Measurements from ENCODE around the gene AKAP14. TPM values are rescaled to one million over a fixed set of nuclear protein-coding genes. Genes with fewer than 3 reads are reported as not detected.
"Not testable (repeated sequence)": the region's sequence is repeated elsewhere in the genome, so short reads cannot be mapped to it uniquely, and the experiment has no call there.

Gene AKAP14
- total RNA-seq, 2 donors from 2014 or later = not detected

- no peak for DNase-seq (ENCODE audit: low spot score)
- Histone ChIP-seq H3K9me3 (no peaks in the 10 kb centered on the region), H3K4me1 (ENCODE audit: control insufficient read depth in 1 of 2, low read depth in 2 of 2) (no peaks in the 10 kb centered on the region), H3K36me3 (no peaks in the 10 kb centered on the region), H3K27me3 (replicated peaks; ENCODE audit: insufficient read depth) (no peaks in the 10 kb centered on the region), H3K27ac (no peak overlapping the region), H3K4me3 (no peak overlapping the region)
- TF ChIP-seq CTCF (IDR thresholded peaks at IDR 0.05) = no peak
- no peak for ATAC-seq (ENCODE audit: insufficient number of reproducible peaks, low FRiP score, low read depth)
These were observed 20.6 kb downstream of the AKAP14 start for GRCh38 chrX:119916310-119916709.

GRCh38 chrX:119917877-119918276, 22.2 kb downstream of the AKAP14 start:
- no peak for TF ChIP-seq CTCF (IDR thresholded peaks at IDR 0.05)
- no peaks in the 10 kb centered on the region for H3K9me3 ChIP-seq
- ATAC-seq (ENCODE audit: insufficient number of reproducible peaks, low FRiP score, low read depth) (no peak), DNase-seq (ENCODE audit: low spot score) (no peak)
- no peak overlapping the region for H3K27ac ChIP-seq
- no peaks in the 10 kb centered on the region for H3K27me3 ChIP-seq (replicated peaks; ENCODE audit: insufficient read depth)
- H3K36me3 ChIP-seq = no peaks in the 10 kb centered on the region
- no peak overlapping the region for H3K4me3 ChIP-seq
- H3K4me1 ChIP-seq (ENCODE audit: control insufficient read depth in 1 of 2, low read depth in 2 of 2) = no peaks in the 10 kb centered on the region

- TF ChIP-seq CTCF (IDR thresholded peaks at IDR 0.05) = no peak
- Histone ChIP-seq H3K36me3 (no peaks in the 10 kb centered on the region), H3K9me3 (no peaks in the 10 kb centered on the region), H3K4me1 (ENCODE audit: control insufficient read depth in 1 of 2, low read depth in 2 of 2) (no peaks in the 10 kb centered on the region), H3K27me3 (replicated peaks; ENCODE audit: insufficient read depth) (no peaks in the 10 kb centered on the region), H3K27ac (no peak overlapping the region), H3K4me3 (no peak overlapping the region)
- DNase-seq (ENCODE audit: low spot score) (no peak), ATAC-seq (ENCODE audit: insufficient number of reproducible peaks, low FRiP score, low read depth) (no peak)
These were observed 24.3 kb downstream of the AKAP14 start for GRCh38 chrX:119919835-119920585.

- not testable (repeated sequence) for ATAC-seq (ENCODE audit: insufficient number of reproducible peaks, low FRiP score, low read depth); DNase-seq (ENCODE audit: low spot score); H3K9me3 ChIP-seq; H3K27me3 ChIP-seq (replicated peaks; ENCODE audit: insufficient read depth); H3K36me3 ChIP-seq; H3K4me1 ChIP-seq (ENCODE audit: control insufficient read depth in 1 of 2, low read depth in 2 of 2); H3K4me3 ChIP-seq; H3K27ac ChIP-seq
These were observed 26.7 kb downstream of the AKAP14 start for GRCh38 chrX:119922391-119922790.

GRCh38 chrX:119935215-119935874, 39.7 kb downstream of the AKAP14 start:
- H3K9me3 ChIP-seq = no peaks in the 10 kb centered on the region
- no peak for TF ChIP-seq CTCF (IDR thresholded peaks at IDR 0.05)
- no peak for DNase-seq (ENCODE audit: low spot score)
- H3K4me1 ChIP-seq (ENCODE audit: control insufficient read depth in 1 of 2, low read depth in 2 of 2) = no peaks in the 10 kb centered on the region
- peaks cover 4% of the 10 kb centered on the region for H3K36me3 ChIP-seq
- ATAC-seq (ENCODE audit: insufficient number of reproducible peaks, low FRiP score, low read depth) = no peak
- no peaks in the 10 kb centered on the region for H3K27me3 ChIP-seq (replicated peaks; ENCODE audit: insufficient read depth)
- no peak overlapping the region for H3K4me3 ChIP-seq
- H3K27ac ChIP-seq = no peak overlapping the region

Measured in thoracic aorta (tissue), 2 donors.